Loucy (cell line): ENCODE data around the gene BTBD6.

Experiments used
- H2AFZ ChIP-seq: fragments of 200-600 bp; sonication (generic); 2 replicates; pipeline ENCODE4 v1.6.0; 2016; ENCODE audit warnings: antibody characterized with exemption, mild to moderate bottlenecking, low read length, moderate library complexity
- H3F3A ChIP-seq: fragments of 200-600 bp; 2 replicates; pipeline ENCODE4 v1.6.0; 2016; ENCODE audit warnings: antibody characterized with exemption, low read depth, mild to moderate bottlenecking
- H3K27me3 ChIP-seq: fragments of 200-600 bp; sonication (generic); 2 replicates; pipeline ENCODE4 v1.6.1; 2014; ENCODE audit warnings: low read length, mild to moderate bottlenecking; ENCODE audit not compliant: insufficient read depth, poor library complexity, severe bottlenecking
- H3K36me3 ChIP-seq: fragments of 200-600 bp; sonication (generic); 2 replicates; pipeline ENCODE4 v1.6.1; 2016; ENCODE audit warnings: low read length; ENCODE audit not compliant: insufficient read depth
- H3K4me1 ChIP-seq: fragments of 200-600 bp; sonication (generic); 2 replicates; pipeline ENCODE4 v1.5.1; 2014; ENCODE audit warnings: low read length, mild to moderate bottlenecking; ENCODE audit not compliant: insufficient read depth, poor library complexity, severe bottlenecking
- H3K4me2 ChIP-seq: fragments of 200-600 bp; sonication (generic); 2 replicates; pipeline ENCODE4 v1.6.0; 2014; ENCODE audit warnings: antibody characterized with exemption, low read length, low read depth, mild to moderate bottlenecking; ENCODE audit not compliant: poor library complexity, severe bottlenecking
- H3K4me3 ChIP-seq: fragments of 200-600 bp; sonication (generic); 2 replicates; pipeline ENCODE4 v1.5.1; 2014; ENCODE audit warnings: low read length, mild to moderate bottlenecking, mixed read lengths; ENCODE audit not compliant: poor library complexity, severe bottlenecking
- H3K79me2 ChIP-seq: fragments of 200-600 bp; sonication (generic); 2 replicates; pipeline ENCODE4 v1.6.1; 2014; ENCODE audit warnings: low read length; ENCODE audit not compliant: insufficient read depth
- H3K9ac ChIP-seq: fragments of 200-600 bp; sonication (generic); 2 replicates; pipeline ENCODE4 v1.6.0; 2014; ENCODE audit warnings: mild to moderate bottlenecking, low read depth, low read length, moderate library complexity; ENCODE audit not compliant: poor library complexity, severe bottlenecking
- H3K9me2 ChIP-seq: fragments of 200-600 bp; sonication (generic); replicated peaks from 2 replicates; pipeline ENCODE4 v1.6.1; 2016; ENCODE audit warnings: low read depth, low read length, mixed read lengths
- H3K9me3 ChIP-seq: fragments of 200-600 bp; sonication (generic); 2 replicates; pipeline ENCODE4 v1.6.1; 2014; ENCODE audit warnings: mild to moderate bottlenecking, antibody characterized with exemption, low read length, low read depth; ENCODE audit not compliant: insufficient read depth
- H4K20me1 ChIP-seq: fragments of 200-600 bp; sonication (generic); 2 replicates; pipeline ENCODE4 v1.6.0; 2014; ENCODE audit warnings: antibody characterized with exemption, low read length, mild to moderate bottlenecking; ENCODE audit not compliant: insufficient read depth, poor library complexity, severe bottlenecking
- CTCF ChIP-seq: fragments of 200-600 bp; sonication (generic); conservative IDR thresholded peaks from 2 replicates; pipeline ENCODE4 v1.5.1; 2014; ENCODE audit warnings: mild to moderate bottlenecking, antibody characterized with exemption, low read length
- EZH2phosphoT487 ChIP-seq: fragments of 200-600 bp; IDR thresholded peaks from 2 replicates; pipeline ENCODE4 v1.6.1; 2018; ENCODE audit warnings: antibody characterized with exemption, mild to moderate bottlenecking, moderate library complexity, borderline replicate concordance

Gene BTBD6

GRCh38 chr14:105212541-105213300 is 35.6 kb upstream of the BTBD6 start:
- no peaks in the 10 kb centered on the region for H3K9me3 ChIP-seq
- H3K36me3 ChIP-seq, result peaks cover 55% of the 10 kb centered on the region; the same call in 1 of the 2 replicates
- no peak overlapping the region for H3K9ac ChIP-seq
- no peak overlapping the region for H3K4me2 ChIP-seq
- no peak for TF ChIP-seq CTCF
- TF ChIP-seq EZH2phosphoT487, result no peak
- no peaks in the 10 kb centered on the region for H3K4me1 ChIP-seq
- H3K4me3 ChIP-seq, result no peak overlapping the region
- H3K27me3 ChIP-seq, result no peaks in the 10 kb centered on the region
- H3K9me2 ChIP-seq, result no peaks in the 10 kb centered on the region
- no peaks in the 10 kb centered on the region for H3K79me2 ChIP-seq
- H3F3A ChIP-seq, result no peaks in the 10 kb centered on the region
- H2AFZ ChIP-seq, result no peak overlapping the region
- H4K20me1 ChIP-seq, result no peaks in the 10 kb centered on the region

GRCh38 chr14:105213361-105213760 is 35.0 kb upstream of the BTBD6 start:
- H3K4me3 ChIP-seq, result no peak overlapping the region
- no peaks in the 10 kb centered on the region for H4K20me1 ChIP-seq
- no peaks in the 10 kb centered on the region for H3K9me2 ChIP-seq
- H3K36me3 ChIP-seq, result peaks cover 62% of the 10 kb centered on the region; the same call in 1 of the 2 replicates
- no peak overlapping the region for H3K4me2 ChIP-seq
- no peaks in the 10 kb centered on the region for H3K9me3 ChIP-seq
- no peak for TF ChIP-seq EZH2phosphoT487
- TF ChIP-seq CTCF, result no peak
- H3K27me3 ChIP-seq, result no peaks in the 10 kb centered on the region
- no peaks in the 10 kb centered on the region for H3F3A ChIP-seq
- H3K9ac ChIP-seq, result no peak overlapping the region
- no peaks in the 10 kb centered on the region for H3K4me1 ChIP-seq
- H2AFZ ChIP-seq, result no peak overlapping the region
- H3K79me2 ChIP-seq, result no peaks in the 10 kb centered on the region

GRCh38 chr14:105214324-105214915 is 33.9 kb upstream of the BTBD6 start:
- no peak overlapping the region for H3K4me3 ChIP-seq
- H3K4me1 ChIP-seq, result no peaks in the 10 kb centered on the region
- no peaks in the 10 kb centered on the region for H3K27me3 ChIP-seq
- peaks cover 66% of the 10 kb centered on the region; the same call in 1 of the 2 replicates for H3K36me3 ChIP-seq
- no peaks in the 10 kb centered on the region for H4K20me1 ChIP-seq
- H3K9me3 ChIP-seq, result no peaks in the 10 kb centered on the region
- no peak overlapping the region for H3K9ac ChIP-seq
- H2AFZ ChIP-seq, result no peak overlapping the region
- no peaks in the 10 kb centered on the region for H3K79me2 ChIP-seq
- no peak for TF ChIP-seq EZH2phosphoT487
- no peak for TF ChIP-seq CTCF
- no peaks in the 10 kb centered on the region for H3F3A ChIP-seq
- H3K4me2 ChIP-seq, result no peak overlapping the region
- no peaks in the 10 kb centered on the region for H3K9me2 ChIP-seq
